Osteocyte (in vitro differentiated cells): Measurements from ENCODE around the gene VMAC. TPM values are rescaled to one million over a fixed set of nuclear protein-coding genes. Genes with fewer than 3 reads are reported as not detected.

Experiments used
- DNase-seq: peaks from one replicate; pipeline ENCODE4 v3.0.0; 2021; ENCODE audit warnings: mixed read lengths; ENCODE audit not compliant: unreplicated experiment; ENCODE audit errors: extremely low spot score
- H3K27ac Mint-ChIP-seq: one replicate; pipeline ENCODE4 v1.8.0; 2021; ENCODE audit warnings: mild to moderate bottlenecking, mixed read lengths; ENCODE audit not compliant: unreplicated experiment
- H3K27me3 Mint-ChIP-seq: one replicate; pipeline ENCODE4 v1.8.0; 2021; ENCODE audit warnings: mixed read lengths; ENCODE audit not compliant: unreplicated experiment
- H3K36me3 Mint-ChIP-seq: one replicate; pipeline ENCODE4 v1.8.0; 2021; ENCODE audit warnings: mixed read lengths; ENCODE audit not compliant: unreplicated experiment
- H3K4me1 Mint-ChIP-seq: one replicate; pipeline ENCODE4 v1.8.0; 2021; ENCODE audit warnings: mixed read lengths; ENCODE audit not compliant: unreplicated experiment
- H3K4me3 Mint-ChIP-seq: one replicate; pipeline ENCODE4 v1.8.0; 2021; ENCODE audit warnings: mild to moderate bottlenecking, moderate library complexity, mixed read lengths; ENCODE audit not compliant: unreplicated experiment
- H3K9me3 Mint-ChIP-seq: one replicate; pipeline ENCODE4 v1.8.0; 2021; ENCODE audit warnings: mixed read lengths; ENCODE audit not compliant: unreplicated experiment
- CTCF ChIP-seq: fragments of 200-600 bp; sonication (generic); IDR thresholded peaks from 2 replicates; pipeline ENCODE4 v1.5.0; 2021; ENCODE audit warnings: antibody characterized with exemption, mild to moderate bottlenecking, moderate library complexity
- total RNA-seq: library from RNA; stranded (reverse); gene quantifications from 2 replicates; pipeline ENCODE4 v1.2.1, GENCODE V29; 2021

VMAC gene
- total RNA-seq, 1 donor from 2014 or later = 10.7 TPM

GRCh38 chr19:5940260-5941208 lies 35.9 kb downstream of the VMAC start:
- DNase-seq = no peak
- peaks cover 14% of the 10 kb centered on the region for H3K4me1 Mint-ChIP-seq
- no peaks in the 10 kb centered on the region for H3K27me3 Mint-ChIP-seq
- H3K27ac Mint-ChIP-seq = no peak overlapping the region
- H3K9me3 Mint-ChIP-seq = no peaks in the 10 kb centered on the region
- peaks cover 16% of the 10 kb centered on the region for H3K36me3 Mint-ChIP-seq
- H3K4me3 Mint-ChIP-seq = no peak overlapping the region
- TF ChIP-seq CTCF = no peak

- Mint-ChIP-seq H3K4me1 (peaks cover 6% of the 10 kb centered on the region), H3K27ac (no peak overlapping the region), H3K9me3 (no peaks in the 10 kb centered on the region), H3K36me3 (peaks cover 14% of the 10 kb centered on the region), H3K27me3 (no peaks in the 10 kb centered on the region), H3K4me3 (no peak overlapping the region)
- TF ChIP-seq CTCF = no peak
- no peak for DNase-seq
These were observed 37.0 kb downstream of the VMAC start for GRCh38 chr19:5941673-5942072.

DNA sequence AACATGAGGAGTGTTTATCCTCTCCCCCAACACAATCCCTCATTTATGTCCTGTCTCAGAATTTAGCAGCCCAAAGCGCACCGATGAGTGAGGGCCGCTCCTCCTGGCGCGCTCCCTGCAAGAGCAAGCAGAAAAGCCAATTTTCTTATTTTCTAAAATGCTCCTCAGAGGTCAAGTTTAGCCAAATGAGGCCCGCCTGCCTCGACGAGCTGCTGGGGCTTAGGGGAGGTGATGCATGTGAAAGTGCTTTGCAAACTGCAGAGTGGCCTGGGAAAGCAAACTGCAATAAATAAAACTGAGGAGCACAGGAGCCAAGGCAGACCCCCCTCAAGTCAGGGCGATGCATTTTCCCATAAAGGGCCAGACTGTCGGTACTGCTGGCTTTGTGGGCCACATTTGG lies 38.4 kb downstream of the VMAC start:
- Mint-ChIP-seq H3K27ac (no peak overlapping the region), H3K4me3 (no peak overlapping the region), H3K9me3 (no peaks in the 10 kb centered on the region)

GRCh38 chr19:5943623-5944022 lies 39.0 kb downstream of the VMAC start:
- Mint-ChIP-seq H3K36me3 (peaks cover 14% of the 10 kb centered on the region), H3K4me3 (no peak overlapping the region), H3K27ac (no peak overlapping the region), H3K4me1 (peaks cover 15% of the 10 kb centered on the region), H3K9me3 (no peaks in the 10 kb centered on the region), H3K27me3 (no peaks in the 10 kb centered on the region)
- TF ChIP-seq CTCF = no peak
- no peak for DNase-seq

More for the DNA sequence above, 38.4 kb downstream of the VMAC start:
- H3K36me3 Mint-ChIP-seq = peaks cover 14% of the 10 kb centered on the region
- no peak for TF ChIP-seq CTCF
- no peaks in the 10 kb centered on the region for H3K27me3 Mint-ChIP-seq
- DNase-seq = no peak
- H3K4me1 Mint-ChIP-seq = peaks cover 12% of the 10 kb centered on the region

DNA sequence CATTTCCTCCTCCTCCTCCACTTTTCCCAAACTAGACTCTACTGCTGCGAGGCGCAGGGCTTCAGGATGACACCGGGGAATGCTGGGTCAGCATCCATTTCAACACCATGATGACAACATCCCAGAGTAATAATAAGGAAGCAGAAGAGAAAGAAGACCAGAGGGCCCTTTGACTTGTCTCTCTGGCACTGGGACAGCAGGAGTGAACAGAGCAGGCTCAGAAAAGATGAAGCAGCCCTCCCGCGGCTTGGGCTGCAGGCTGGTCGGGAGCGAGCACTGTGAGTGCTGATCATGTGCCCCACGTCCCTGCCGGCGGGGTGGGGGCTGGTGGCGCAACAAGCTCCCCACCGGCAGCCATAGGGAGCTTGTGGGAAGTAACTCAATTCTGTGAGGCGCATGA lies 42.8 kb downstream of the VMAC start:
- Mint-ChIP-seq H3K27ac (peak overlapping the region; percentile 60), H3K27me3 (no peaks in the 10 kb centered on the region), H3K36me3 (peaks cover 17% of the 10 kb centered on the region), H3K4me3 (no peak overlapping the region), H3K9me3 (no peaks in the 10 kb centered on the region), H3K4me1 (peaks cover 41% of the 10 kb centered on the region)
- TF ChIP-seq CTCF = no peak
- no peak for DNase-seq
